GM12801 (cell line): ENCODE data around the gene MOB3B.

Experiments used
- TF ChIP-seq, protein P1 (sequence below): IDR thresholded peaks from one replicate; pipeline ENCODE4 v1.5.1; 2011; ENCODE audit warnings: control low read depth; ENCODE audit not compliant: insufficient read length; ENCODE audit errors: extremely low read depth

The MOB3B gene

DNA sequence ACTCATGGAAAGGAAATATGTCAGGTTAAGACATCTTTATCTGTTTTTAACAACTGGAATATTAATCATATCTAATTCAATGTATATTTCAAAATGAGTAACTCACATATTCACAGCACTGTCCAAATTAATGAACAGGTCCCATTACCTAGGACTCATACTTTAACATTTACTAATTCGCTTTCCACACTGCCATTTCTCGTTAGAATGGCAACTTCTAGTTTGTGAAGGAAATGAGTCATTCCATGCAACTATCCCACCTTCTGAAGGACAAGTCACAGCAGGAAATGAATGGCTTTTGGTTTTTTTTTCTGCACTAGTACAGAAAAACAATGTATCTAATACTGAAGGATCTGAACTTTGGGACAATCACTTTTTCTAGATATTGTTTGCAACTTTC is 30.2 kb downstream of the MOB3B start:
- TF ChIP-seq, protein P1, sequence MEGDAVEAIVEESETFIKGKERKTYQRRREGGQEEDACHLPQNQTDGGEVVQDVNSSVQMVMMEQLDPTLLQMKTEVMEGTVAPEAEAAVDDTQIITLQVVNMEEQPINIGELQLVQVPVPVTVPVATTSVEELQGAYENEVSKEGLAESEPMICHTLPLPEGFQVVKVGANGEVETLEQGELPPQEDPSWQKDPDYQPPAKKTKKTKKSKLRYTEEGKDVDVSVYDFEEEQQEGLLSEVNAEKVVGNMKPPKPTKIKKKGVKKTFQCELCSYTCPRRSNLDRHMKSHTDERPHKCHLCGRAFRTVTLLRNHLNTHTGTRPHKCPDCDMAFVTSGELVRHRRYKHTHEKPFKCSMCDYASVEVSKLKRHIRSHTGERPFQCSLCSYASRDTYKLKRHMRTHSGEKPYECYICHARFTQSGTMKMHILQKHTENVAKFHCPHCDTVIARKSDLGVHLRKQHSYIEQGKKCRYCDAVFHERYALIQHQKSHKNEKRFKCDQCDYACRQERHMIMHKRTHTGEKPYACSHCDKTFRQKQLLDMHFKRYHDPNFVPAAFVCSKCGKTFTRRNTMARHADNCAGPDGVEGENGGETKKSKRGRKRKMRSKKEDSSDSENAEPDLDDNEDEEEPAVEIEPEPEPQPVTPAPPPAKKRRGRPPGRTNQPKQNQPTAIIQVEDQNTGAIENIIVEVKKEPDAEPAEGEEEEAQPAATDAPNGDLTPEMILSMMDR: no peak

GRCh38 chr9:27497883-27498417 is 31.7 kb downstream of the MOB3B start:
- TF ChIP-seq, protein P1: no peak

- TF ChIP-seq, protein P1: no peak
Measured at GRCh38 chr9:27496135-27496504, 33.5 kb downstream of the MOB3B start.

DNA sequence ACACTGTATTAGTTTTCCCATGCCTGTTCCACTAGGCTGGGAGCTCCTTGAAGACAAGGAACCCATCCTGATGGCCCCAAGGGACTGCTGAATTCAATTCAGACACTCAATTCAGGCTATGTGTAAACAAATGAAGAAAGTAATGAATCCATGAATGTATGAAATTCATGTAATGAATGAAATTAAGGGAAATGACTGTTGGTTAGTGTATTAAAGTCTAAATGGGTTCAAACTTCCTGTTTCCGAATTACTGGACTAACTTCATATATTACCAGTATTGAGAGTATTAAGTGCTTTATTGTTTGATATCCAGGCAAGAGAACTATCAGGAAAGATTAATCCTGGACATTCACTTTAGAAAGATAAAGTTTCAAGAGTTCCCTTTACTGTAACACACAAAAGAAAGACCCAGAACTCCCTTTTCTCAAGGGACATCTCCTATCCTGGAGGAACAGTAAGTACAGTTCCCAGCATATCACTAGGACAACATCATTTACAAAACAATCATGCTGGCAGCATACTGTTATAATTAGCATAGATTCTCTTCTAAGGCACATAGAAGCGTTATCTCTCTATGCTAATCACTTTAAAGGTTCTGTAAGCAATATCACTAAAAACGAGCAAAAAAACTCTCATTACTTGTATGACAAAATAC is 34.0 kb downstream of the MOB3B start:
- TF ChIP-seq, protein P1: no peak

- TF ChIP-seq, protein P1: no peak
Measured at GRCh38 chr9:27491154-27491553, 38.5 kb downstream of the MOB3B start.

DNA sequence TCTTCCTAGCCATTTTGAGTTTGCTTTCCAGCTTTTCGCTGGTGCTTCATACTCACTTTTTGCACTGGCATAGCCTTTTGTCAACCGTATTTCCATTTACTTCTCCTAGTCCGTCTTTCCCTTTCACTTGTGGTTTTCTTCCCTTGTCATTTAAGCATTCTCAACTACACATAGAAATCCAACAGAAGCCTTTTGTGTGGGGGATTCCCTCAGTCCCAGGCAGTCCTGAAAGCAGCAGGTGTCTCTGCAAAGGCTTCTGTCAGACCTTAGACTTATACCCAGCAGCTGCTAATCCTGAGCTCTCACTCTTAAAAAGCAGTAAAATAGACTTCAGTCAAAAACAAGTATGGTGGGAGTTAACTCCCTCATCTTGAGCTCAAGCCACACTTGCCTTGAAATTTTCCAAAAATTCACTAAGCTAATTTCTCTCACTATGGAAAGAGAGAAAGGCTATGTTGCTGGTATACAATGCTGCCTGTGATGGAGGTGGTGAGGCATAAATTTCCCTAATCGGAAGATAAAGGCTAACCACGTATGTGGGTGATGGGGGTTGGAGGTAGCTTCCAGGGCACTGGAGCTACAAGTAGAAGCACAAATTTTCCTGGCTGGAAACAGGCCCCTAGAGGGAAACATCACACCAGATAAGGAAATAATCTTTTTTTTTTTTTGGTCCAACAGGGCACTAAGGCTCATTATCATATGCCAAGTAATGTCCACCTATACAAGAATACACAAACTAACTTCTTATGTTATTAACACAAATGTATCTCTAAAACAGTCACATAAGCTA is 40.3 kb downstream of the MOB3B start:
- TF ChIP-seq, protein P1: no peak

DNA sequence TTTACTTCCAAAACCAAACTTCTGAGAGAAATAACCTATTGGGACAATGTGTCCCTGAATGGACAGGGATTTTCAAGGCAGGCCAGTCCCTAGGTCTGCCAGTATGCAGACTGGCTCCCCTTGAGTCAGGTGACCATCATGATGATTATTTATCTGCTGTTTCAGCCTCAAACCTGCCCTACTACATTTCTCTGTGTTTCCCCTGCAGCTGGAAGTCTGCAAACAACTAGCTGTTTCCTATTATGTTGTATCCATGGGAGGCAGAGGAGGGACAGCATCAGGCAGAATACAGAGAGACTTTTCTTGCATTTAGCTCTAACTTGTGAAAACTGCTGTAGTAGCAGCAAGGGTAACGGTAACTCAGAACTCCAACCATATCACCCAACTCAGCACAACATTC is 41.7 kb downstream of the MOB3B start:
- TF ChIP-seq, protein P1: no peak
